Measurements from ENCODE around the gene SDSL. TPM values are rescaled to one million over a fixed set of nuclear protein-coding genes. Genes with fewer than 3 reads are reported as not detected.

Gene SDSL
- total RNA-seq, 4 donors from 2014 or later = 0.46 to 1.8 (median 1.4) TPM; not detected in 1

DNA sequence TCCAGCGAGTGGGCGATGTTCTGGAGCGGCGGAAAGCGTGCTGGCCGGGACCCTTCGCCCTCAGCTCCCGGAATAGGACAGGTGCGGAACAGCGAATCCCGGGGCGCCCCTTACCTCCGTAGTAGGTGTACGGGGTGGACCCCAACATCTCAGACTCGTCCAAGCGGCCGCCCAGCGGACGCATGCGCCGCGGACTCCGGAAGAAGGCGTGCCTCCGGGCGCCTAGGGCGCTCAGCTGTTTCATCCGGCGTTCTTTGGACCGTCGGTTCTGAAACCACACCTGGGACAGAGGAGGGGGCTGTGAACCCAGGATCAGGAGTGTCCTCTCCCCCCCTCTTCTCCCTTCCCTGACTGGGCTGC lies 44.9 kb downstream of the SDSL start:
- WGBS, 2 donors = 0 to 6% methylated on average over 3 to 30 of the region's 31 CpGs
- TF ChIP-seq POLR2A (IDR thresholded peaks at IDR 0.05) (no peak), CTCF (IDR thresholded peaks at IDR 0.05) (no peak)
- intact Hi-C loops (cut with DNase I; ENCODE audit: low total_unique reads) = loop anchor here (10.0 kb wide), 1 partner anchor 448 kb away; no protein-coding TSS in a partner anchor
- H3K4me3 ChIP-seq (ENCODE audit: low read depth, poor library complexity, severe bottlenecking) = no peak overlapping the region
- peak in 1 of 2 donors; percentile 83 for DNase-seq (ENCODE audit: low spot score in 2 of 2)

DNA sequence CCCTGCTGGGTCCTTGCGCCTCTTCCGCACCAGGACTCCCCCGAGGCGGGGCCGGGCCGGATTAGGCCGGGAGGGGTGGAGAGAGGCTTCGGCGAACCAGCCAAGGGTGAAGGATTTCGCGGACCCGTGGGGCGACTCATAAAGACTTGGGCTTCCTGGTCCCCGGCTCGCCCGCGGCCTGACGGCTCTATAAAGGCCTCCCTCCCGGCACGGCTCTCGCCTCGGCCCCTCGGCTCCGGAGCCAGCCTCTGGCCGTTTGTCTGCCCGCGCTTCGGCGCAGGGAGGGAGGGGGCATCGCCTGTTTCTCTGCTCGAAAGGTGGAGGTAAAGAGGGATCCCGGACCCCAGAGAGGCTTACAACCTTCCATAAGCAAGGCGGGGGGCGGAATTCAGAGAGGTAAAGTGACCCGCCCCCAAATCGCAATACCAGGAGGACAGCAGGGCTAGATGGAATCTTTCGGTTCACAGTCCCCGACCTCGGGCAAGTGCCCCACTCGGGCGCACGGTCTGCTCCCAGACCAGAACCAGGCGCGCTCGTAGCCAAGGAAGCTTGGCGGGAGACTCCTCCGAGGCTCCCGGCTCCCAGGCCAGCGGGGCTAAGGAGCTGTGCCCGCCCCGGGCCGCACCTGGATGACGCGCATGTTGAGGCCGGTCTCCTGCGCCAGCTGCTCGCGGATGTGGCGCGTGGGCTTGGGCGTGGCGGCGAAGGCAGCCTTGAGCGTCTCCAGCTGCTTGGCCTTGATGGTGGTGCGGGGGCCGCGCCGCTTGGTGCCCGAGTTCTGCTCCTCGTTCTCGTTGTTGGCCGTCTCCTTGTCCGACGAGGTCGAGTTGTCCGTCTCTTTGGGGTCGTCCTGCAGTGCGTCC lies 45.6 kb downstream of the SDSL start:
- whole genome bisulfite sequencing, 2 donors = 1% methylated on average over 45 to 60 of the region's 78 CpGs
- TF ChIP-seq CTCF (IDR thresholded peaks at IDR 0.05) (no peak), POLR2A (IDR thresholded peaks at IDR 0.05) (no peak)
- intact Hi-C loops (cut with DNase I; ENCODE audit: low total_unique reads) = loop anchor here (10.0 kb wide), 1 partner anchor 447 kb away; no protein-coding TSS in a partner anchor
- no peak overlapping the region for H3K4me3 ChIP-seq (ENCODE audit: low read depth, poor library complexity, severe bottlenecking)
- DNase-seq (ENCODE audit: low spot score in 2 of 2) = peak in 1 of 2 donors; percentile 81

DNA sequence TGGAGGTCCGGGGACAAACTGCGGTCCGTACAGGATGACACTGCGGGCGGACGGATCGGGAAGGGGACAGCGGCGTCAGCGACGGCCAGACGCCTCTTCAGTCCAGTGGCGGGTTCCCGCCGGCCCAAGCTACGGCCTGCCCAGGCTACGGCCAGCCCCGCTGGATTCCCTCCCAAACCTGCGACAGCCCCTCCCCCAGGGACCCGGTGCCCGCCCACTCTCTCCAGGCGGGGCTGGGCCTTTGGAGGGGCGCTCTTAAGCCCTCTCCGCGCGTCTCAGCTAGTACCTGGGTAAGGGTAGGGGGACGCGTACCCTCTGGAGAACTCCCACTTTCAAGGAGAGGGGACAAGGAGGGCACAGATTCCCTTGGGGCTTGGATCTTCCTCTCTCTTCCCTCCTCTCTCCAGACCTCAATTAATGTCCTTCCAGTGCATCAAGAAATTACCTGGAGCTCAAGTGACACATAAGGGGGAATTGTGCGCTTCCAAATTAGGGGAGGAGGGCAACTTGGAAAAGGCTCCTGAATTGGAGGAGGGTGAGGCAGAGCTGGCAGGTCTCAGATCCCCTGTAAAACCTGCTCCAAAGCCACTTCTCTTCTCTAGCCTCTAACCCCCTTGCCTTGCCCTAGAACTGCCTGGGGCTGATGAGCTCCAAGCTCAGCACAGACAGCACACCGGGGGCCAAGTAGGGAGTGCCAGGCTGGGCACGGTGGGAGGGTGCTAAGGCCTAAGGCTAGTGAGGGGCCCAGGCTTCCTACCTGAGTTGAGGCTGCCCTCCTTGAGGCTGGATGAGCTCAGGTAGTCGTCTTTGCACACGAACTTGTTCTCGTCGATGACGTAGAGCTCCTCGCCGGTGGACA lies 46.4 kb downstream of the SDSL start:
- no peak for TF ChIP-seq CTCF (IDR thresholded peaks at IDR 0.05)
- TF ChIP-seq POLR2A (IDR thresholded peaks at IDR 0.05) = no peak
- H3K4me3 ChIP-seq (ENCODE audit: low read depth, poor library complexity, severe bottlenecking) = no peak overlapping the region
- intact Hi-C loops (cut with DNase I; ENCODE audit: low total_unique reads) = loop anchor here (10.0 kb wide), 1 partner anchor 446 kb away; no protein-coding TSS in a partner anchor
- DNase-seq (ENCODE audit: low spot score in 2 of 2) = no peak
- 1 to 2% methylated on average over 19 to 38 of the region's 38 CpGs for WGBS, 2 donors

DNA sequence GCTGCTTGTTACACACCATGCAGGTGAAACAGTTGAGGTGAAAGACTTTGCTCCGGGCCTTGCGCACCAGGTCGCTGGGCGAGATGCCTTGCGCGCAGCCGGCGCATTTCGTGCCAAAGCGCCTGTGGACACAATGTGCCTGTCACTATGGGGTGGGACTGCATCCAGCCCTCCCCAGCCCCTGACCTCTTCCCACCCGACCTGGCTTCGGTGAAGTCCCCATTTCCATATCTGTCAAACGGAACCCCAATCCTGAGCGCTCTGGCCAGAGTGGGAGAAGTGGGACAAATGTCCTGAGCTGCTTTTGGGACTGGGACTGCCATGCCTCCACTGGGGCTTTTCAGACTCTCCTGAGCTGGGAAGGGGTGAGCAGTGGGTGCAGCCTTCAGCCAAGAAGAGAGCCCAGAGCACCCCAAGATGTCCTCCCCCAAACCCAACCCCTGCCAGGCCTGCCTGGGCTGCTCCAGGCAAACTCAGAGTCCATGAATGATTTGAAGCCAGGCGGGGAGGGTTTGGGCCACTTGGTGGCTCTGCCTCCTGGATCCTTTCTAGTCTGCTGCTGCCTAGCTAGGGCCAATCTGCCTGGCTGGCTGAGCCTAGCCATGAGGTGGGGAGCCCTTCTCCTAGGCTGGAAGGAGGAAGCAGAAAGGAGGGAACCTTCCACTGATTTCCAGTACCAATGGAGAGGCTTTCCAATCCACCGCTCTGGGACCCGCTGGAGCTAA lies 47.2 kb downstream of the SDSL start:
- intact Hi-C loops (cut with DNase I; ENCODE audit: low total_unique reads) = loop anchor here (10.0 kb wide), 1 partner anchor 445 kb away; no protein-coding TSS in a partner anchor
- TF ChIP-seq CTCF (IDR thresholded peaks at IDR 0.05) (no peak), POLR2A (IDR thresholded peaks at IDR 0.05) (no peak)
- 2 to 3% methylated on average over 6 to 17 of the region's 17 CpGs for WGBS, 2 donors

DNA sequence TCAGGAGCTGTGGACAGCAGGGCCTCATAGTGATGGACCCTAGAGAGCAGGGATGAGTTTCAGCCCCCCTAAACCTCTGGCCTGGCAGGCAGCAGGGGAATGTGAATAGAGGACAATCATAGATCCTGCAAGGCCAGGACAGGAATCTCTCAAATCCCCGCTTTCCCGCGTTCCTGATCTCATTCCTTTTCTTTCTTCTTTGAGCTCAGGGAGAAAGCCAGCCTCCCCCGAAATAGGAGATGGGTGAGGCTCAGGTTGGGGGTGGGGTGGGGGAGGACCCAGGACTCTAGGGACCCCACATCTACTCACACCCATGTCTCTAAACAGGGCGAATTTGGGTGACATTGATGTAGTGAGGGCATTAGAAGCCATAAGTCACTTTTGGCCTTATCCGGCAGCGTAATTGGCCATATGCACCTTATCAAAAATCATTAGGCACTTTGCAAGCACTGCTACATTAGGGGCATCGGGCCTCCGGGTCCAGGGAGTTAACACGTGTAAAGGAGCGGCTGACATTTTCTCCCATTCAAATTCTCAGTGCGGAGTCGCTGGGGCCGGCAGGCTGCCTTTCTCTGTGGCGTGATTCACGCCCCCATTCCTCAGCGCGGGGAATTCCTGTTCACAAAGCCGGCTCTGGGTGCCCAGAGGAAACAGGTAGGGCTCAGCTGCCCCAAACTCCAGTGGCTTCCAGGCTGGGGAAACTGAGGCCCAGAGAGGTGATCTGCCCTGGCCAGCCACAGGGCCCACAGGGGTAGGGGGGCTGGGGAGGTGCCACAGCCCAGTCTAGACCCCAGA lies 48.0 kb downstream of the SDSL start:
- 2 to 6% methylated on average over 19 of the region's 19 CpGs for WGBS, 2 donors
- no peak for TF ChIP-seq POLR2A (IDR thresholded peaks at IDR 0.05)
- no peak for TF ChIP-seq CTCF (IDR thresholded peaks at IDR 0.05)
- no peak overlapping the region for H3K4me3 ChIP-seq (ENCODE audit: low read depth, poor library complexity, severe bottlenecking)
- DNase-seq (ENCODE audit: low spot score in 2 of 2) = no peak
- intact Hi-C loops (cut with DNase I; ENCODE audit: low total_unique reads) = loop anchor here (10.0 kb wide), 1 partner anchor 445 kb away; no protein-coding TSS in a partner anchor

More for the DNA sequence above, 47.2 kb downstream of the SDSL start:
- no peak overlapping the region for H3K4me3 ChIP-seq (ENCODE audit: low read depth, poor library complexity, severe bottlenecking)
- DNase-seq (ENCODE audit: low spot score in 2 of 2) = no peak
